ENCODE measurements around the gene TNIP1. TPM values are rescaled to one million over a fixed set of nuclear protein-coding genes. Genes with fewer than 3 reads are reported as not detected.

The TNIP1 gene
- total and polyA plus RNA-seq, 10 donors: 67.7 to 260 (median 199) TPM

- intact Hi-C loops (cut with DNase I; ENCODE audit: low total_unique reads): no loop called here
- peaks cover 65 to 94% (median 85%) of the 10 kb centered on the region in 6 donors for H3K4me1 ChIP-seq
- H3K27ac ChIP-seq: peak overlapping the region; percentile 98 to 100 (median 99)
- DNase-seq: peak; percentile 72
- H3K9me3 ChIP-seq: no peaks in the 10 kb centered on the region
- TF ChIP-seq POLR2AphosphoS5 (IDR thresholded peaks at IDR 0.05) (no peak), POLR2A (IDR thresholded peaks at IDR 0.05) (no peak)
- TF ChIP-seq, protein P1, sequence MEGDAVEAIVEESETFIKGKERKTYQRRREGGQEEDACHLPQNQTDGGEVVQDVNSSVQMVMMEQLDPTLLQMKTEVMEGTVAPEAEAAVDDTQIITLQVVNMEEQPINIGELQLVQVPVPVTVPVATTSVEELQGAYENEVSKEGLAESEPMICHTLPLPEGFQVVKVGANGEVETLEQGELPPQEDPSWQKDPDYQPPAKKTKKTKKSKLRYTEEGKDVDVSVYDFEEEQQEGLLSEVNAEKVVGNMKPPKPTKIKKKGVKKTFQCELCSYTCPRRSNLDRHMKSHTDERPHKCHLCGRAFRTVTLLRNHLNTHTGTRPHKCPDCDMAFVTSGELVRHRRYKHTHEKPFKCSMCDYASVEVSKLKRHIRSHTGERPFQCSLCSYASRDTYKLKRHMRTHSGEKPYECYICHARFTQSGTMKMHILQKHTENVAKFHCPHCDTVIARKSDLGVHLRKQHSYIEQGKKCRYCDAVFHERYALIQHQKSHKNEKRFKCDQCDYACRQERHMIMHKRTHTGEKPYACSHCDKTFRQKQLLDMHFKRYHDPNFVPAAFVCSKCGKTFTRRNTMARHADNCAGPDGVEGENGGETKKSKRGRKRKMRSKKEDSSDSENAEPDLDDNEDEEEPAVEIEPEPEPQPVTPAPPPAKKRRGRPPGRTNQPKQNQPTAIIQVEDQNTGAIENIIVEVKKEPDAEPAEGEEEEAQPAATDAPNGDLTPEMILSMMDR (IDR thresholded peaks at IDR 0.05 in 8 of 11, conservative IDR thresholded peaks at IDR 0.05 in 3 of 11): no peak
- H3K4me3 ChIP-seq: peak overlapping the region; percentile 77 to 96 (median 90)
- no peaks in the 10 kb centered on the region for H3K27me3 ChIP-seq (replicated peaks in 1 of 7)
- WGBS, 5 donors: 10 to 14% (median 14%) methylated on average over 15 of the region's 15 CpGs
- peaks cover 0 to 27% (median 2%) of the 10 kb centered on the region in 6 donors for H3K36me3 ChIP-seq
Observed at GRCh38 chr5:151081431-151082281, 822 bp upstream of the TNIP1 start.

DNA sequence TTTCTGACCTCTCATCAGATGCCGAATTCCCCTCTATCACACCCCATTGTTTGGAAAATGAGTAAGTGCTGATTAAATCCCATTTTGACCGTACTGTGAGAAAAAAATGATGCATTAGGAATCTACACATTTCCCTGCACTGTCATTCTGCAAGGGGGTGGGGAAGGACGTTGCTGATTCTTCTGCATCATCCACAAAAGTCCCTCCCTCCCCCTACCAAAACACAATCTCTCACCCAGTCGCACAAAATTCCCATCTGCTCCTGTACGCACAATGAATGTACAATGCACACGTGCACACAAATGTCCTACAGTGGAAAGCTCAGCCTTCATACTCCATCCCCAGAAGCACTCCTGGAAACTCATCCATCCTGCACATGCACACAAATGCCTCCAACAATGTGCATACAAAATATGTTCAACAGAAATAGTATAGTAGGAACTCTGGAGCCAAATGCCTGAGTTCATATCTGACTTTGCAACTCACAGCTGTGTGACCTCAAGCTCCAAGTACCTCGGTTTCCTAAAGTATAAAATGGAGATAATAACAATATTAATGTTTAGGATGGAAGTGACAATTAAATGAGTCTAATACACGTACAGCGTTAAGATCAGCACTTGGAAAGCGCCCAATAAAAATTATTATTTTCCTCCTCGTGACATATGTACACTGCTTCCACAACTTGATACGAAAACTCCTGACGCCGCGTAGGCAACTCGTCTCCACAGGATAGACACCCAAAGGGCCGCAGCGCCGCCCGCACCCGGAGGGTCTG is 809 bp downstream of the TNIP1 start:
- no peaks in the 10 kb centered on the region for H3K27me3 ChIP-seq (replicated peaks in 1 of 7)
- H3K4me3 ChIP-seq: peak overlapping the region; percentile 77 to 96 (median 90)
- H3K36me3 ChIP-seq: peaks cover 0 to 42% (median 2%) of the 10 kb centered on the region in 6 donors
- TF ChIP-seq POLR2AphosphoS5 (IDR thresholded peaks at IDR 0.05) (no peak), POLR2A (IDR thresholded peaks at IDR 0.05) (no peak)
- TF ChIP-seq, protein P1 (IDR thresholded peaks at IDR 0.05 in 8 of 11, conservative IDR thresholded peaks at IDR 0.05 in 3 of 11): no peak
- peak overlapping the region; percentile 98 to 100 (median 99) for H3K27ac ChIP-seq
- H3K9me3 ChIP-seq: no peaks in the 10 kb centered on the region
- WGBS, 5 donors: 3 to 10% (median 5%) methylated on average over 21 of the region's 21 CpGs
- peaks cover 63 to 94% (median 85%) of the 10 kb centered on the region in 6 donors for H3K4me1 ChIP-seq
- DNase-seq: peak; percentile 11
- intact Hi-C loops (cut with DNase I; ENCODE audit: low total_unique reads): no loop called here

GRCh38 chr5:151078490-151079262 is 2.2 kb downstream of the TNIP1 start:
- WGBS, 5 donors: 36 to 52% (median 47%) methylated on average over 16 of the region's 16 CpGs
- peak overlapping the region in 7 of 8 donors; percentile 77 to 95 (median 88) for H3K4me3 ChIP-seq
- no peaks in the 10 kb centered on the region for H3K9me3 ChIP-seq
- H3K36me3 ChIP-seq: peaks cover 0 to 52% (median 2%) of the 10 kb centered on the region in 6 donors
- peak overlapping the region; percentile 72 to 100 (median 98) for H3K27ac ChIP-seq
- DNase-seq: peak; percentile 90
- intact Hi-C loops (cut with DNase I; ENCODE audit: low total_unique reads): no loop called here
- TF ChIP-seq POLR2A (IDR thresholded peaks at IDR 0.05) (no peak), POLR2AphosphoS5 (IDR thresholded peaks at IDR 0.05) (peak in 2 of 3 donors; percentile 62)
- TF ChIP-seq, protein P1 (IDR thresholded peaks at IDR 0.05 in 8 of 11, conservative IDR thresholded peaks at IDR 0.05 in 3 of 11): no peak
- H3K4me1 ChIP-seq: peaks cover 56 to 94% (median 86%) of the 10 kb centered on the region in 6 donors
- H3K27me3 ChIP-seq (replicated peaks in 1 of 7): no peaks in the 10 kb centered on the region

Measured in spleen (tissue), 11 donors.